K562 treated with DMSO at 1 percent for 4 hours (cell line): ENCODE measurements around the gene RNU5B-1. TPM values are rescaled to one million over a fixed set of nuclear protein-coding genes. Genes with fewer than 3 reads are reported as not detected.

ENCODE experiments used
- total RNA-seq: library from RNA; unstranded; fragments of 300-600 nt; gene quantifications from 2 replicates; pipeline ENCODE4 v1.2.3, GENCODE V29; 2022; ENCODE audit not compliant: insufficient read depth

RNU5B-1 gene
- not detected in 2 replicates for total RNA-seq

DNA sequence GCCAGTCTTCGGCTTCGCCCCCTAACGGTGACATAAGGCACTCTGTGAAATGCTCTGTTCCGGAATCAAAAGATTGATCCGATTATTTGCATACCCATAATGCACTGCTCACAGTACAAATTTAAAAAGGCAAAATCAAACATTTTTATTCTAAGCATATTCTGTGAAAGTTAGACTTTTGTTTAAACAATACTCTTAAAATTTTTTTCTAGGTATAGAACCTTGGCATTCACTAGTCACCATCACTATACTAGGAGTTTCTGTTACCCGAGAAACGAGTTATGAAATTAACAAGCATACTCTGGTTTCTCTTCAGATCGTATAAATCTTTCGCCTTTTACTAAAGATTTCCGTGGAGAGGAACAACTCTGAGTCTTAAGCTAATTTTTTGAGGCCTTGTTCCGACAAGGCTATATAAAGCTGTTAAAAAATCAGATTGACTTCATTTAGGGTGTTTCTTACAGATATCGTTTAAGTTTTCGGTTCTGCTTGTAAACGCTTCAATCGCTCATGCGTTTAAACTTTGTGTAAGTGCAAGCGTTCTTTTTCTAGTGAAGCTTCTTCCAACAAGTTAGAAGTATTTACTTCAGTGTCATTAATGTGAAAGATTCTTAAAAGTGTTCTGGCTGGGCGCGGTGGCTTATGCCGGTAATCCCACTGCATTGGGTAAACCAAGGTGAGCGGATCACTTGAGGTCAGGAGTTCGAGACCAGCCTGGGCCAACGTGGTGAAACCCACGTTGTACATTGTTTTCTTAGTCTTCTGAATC lies at the start of gene RNU5B-1:
RNU5B-1 (plus strand) TSS at position 297 of the 769 bp plus-strand sequence.

DNA sequence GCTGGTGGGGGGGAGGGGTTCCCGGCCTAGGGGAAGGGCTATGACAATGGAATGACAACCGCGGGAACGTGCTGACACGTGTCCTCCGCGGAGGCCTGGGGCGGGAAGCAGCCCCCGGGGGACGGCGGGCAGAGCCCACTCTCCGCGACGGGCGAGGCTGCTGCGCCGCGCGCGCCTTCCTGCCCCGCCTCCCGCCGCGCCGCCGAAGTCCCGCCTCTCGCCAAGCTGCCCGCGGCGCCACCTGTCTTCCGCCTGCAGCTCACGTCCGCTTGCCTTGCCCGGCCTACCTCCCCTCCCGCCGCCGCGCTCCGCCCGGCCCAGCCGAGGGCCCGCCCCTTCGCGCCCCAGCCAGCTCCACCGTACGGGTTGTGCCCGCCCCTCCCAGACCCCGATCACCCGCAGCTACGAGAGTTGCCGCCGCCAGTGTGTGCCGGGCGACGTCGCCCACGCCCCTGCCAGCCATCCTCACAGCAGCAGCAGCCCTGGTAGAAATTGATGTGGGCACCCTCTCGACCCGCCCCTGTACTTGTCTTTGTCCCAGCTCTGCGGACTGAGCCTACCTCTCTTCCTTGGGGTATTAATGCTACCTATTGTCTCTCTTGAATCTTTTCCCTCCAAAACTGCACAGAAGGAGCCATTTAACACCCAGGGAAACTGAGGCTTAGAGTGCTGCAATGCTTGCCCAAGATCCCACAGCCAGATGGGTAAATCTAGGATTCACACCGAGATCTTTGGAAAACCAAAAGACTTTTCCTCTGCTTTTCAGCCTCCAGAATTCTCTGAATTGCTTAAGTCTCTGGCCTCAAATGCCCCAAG lies 17.6 kb upstream of the RNU5B-1 start, which contains the start of gene PARP16:
PARP16 (minus strand) TSS at position 180 of the 816 bp plus-strand sequence. CDS start 457 bp downstream, outside the sequence.

Other genes starting within 250 kb of the RNU5B-1 start
- gene RASL12, start 236.7 kb upstream of the RNU5B-1 start, total RNA-seq: not detected in 2 replicates
- gene KBTBD13, start 227.9 kb upstream of the RNU5B-1 start, total RNA-seq: not detected in 2 replicates
- 1.8 and 2.2 TPM in 2 replicates for gene UBAP1L, start 189.5 kb upstream of the RNU5B-1 start, total RNA-seq
- 25.5 and 30.9 TPM in 2 replicates for gene PDCD7, start 170.9 kb upstream of the RNU5B-1 start, total RNA-seq
- gene CLPX, start 119.3 kb upstream of the RNU5B-1 start, total RNA-seq: 26.2 and 32.6 TPM in 2 replicates
- not detected in 2 replicates for gene CILP, start 93.2 kb upstream of the RNU5B-1 start, total RNA-seq
- 12.1 and 14.5 TPM in 2 replicates for gene PARP16, start 17.8 kb upstream of the RNU5B-1 start, total RNA-seq
- gene RNU5A-1, start 8.6 kb upstream of the RNU5B-1 start, total RNA-seq: not detected in 2 replicates
- gene IGDCC3, start 73.3 kb downstream of the RNU5B-1 start, total RNA-seq: not detected in 2 replicates
- not detected in 2 replicates for gene IGDCC4, start 118.3 kb downstream of the RNU5B-1 start, total RNA-seq
- 19.5 and 30.7 TPM in 2 replicates for gene DPP8, start 213.0 kb downstream of the RNU5B-1 start, total RNA-seq
- 44.4 and 47.5 TPM in 2 replicates for gene HACD3, start 225.8 kb downstream of the RNU5B-1 start, total RNA-seq